Hypothalamus (tissue), 51 donors: ENCODE measurements around the gene ACYP2.
A peak's percentile ranks its signal among the peaks of the same experiment; 100 is the strongest.

Experiments used
- DNase-seq, 51 donors: peaks; one replicate each; lab custom pipeline; 2025; lab: John Stamatoyannopoulos, UW

Gene ACYP2

GRCh38 chr2:54208364-54209240 is 93.2 kb downstream of the ACYP2 start:
- peak in 1 of 51 donors; percentile 16 for DNase-seq

GRCh38 chr2:54209379-54209778 is 94.0 kb downstream of the ACYP2 start:
- DNase-seq, result no peak

- DNase-seq, result no peak
Measured at GRCh38 chr2:54212456-54212855, 97.0 kb downstream of the ACYP2 start.

GRCh38 chr2:54213082-54213481 is 97.7 kb downstream of the ACYP2 start:
- no peak for DNase-seq

GRCh38 chr2:54224997-54225396 is 109.6 kb downstream of the ACYP2 start:
- peak in 2 of 51 donors; percentile 2 to 5 for DNase-seq

- DNase-seq, result peak in 4 of 51 donors; percentile 3 to 81 (median 15)
Measured at GRCh38 chr2:54226260-54226659, 110.8 kb downstream of the ACYP2 start.

GRCh38 chr2:54227798-54228197 is 112.4 kb downstream of the ACYP2 start:
- no peak for DNase-seq

- peak in 4 of 51 donors; percentile 2 to 12 (median 6) for DNase-seq
Measured at GRCh38 chr2:54228945-54229344, 113.5 kb downstream of the ACYP2 start.

- no peak for DNase-seq
Measured at GRCh38 chr2:54233832-54234649, 118.6 kb downstream of the ACYP2 start.

- no peak for DNase-seq
Measured at GRCh38 chr2:54237428-54237827, 122.0 kb downstream of the ACYP2 start.

- no peak for DNase-seq
Measured at GRCh38 chr2:54239427-54239826, 124.0 kb downstream of the ACYP2 start.

- DNase-seq, result no peak
Measured at GRCh38 chr2:54240515-54241469, 125.4 kb downstream of the ACYP2 start.

GRCh38 chr2:54247115-54247514 is 131.7 kb downstream of the ACYP2 start:
- DNase-seq, result no peak

GRCh38 chr2:54249629-54250028 is 134.2 kb downstream of the ACYP2 start:
- DNase-seq, result no peak

GRCh38 chr2:54254180-54254579 is 138.8 kb downstream of the ACYP2 start:
- DNase-seq, result no peak

GRCh38 chr2:54255230-54256090 is 140.0 kb downstream of the ACYP2 start:
- no peak for DNase-seq

- DNase-seq, result no peak
Measured at GRCh38 chr2:54256091-54256694, 140.8 kb downstream of the ACYP2 start, which contains the start of gene TSPYL6. Gene TSPYL6, minus strand, starts transcription at chr2:54256229. Its CDS starts 78 bp downstream, at chr2:54256151.

- DNase-seq, result no peak
Measured at GRCh38 chr2:54258166-54258565, 142.8 kb downstream of the ACYP2 start.
